AG09319 (cell line): ENCODE measurements around the gene DOCK10.

ENCODE experiments used
- DNase-seq: peaks from one replicate; pipeline ENCODE4 v3.0.0-alpha.2; 2010; ENCODE audit warnings: low read depth; ENCODE audit errors: extremely low read depth
- TF ChIP-seq, protein P1 (sequence below): IDR thresholded peaks from 2 replicates; pipeline ENCODE4 v1.5.1; 2011; ENCODE audit warnings: low read depth, mild to moderate bottlenecking, inconsistent platforms, low read length, moderate library complexity

Gene DOCK10

DNA sequence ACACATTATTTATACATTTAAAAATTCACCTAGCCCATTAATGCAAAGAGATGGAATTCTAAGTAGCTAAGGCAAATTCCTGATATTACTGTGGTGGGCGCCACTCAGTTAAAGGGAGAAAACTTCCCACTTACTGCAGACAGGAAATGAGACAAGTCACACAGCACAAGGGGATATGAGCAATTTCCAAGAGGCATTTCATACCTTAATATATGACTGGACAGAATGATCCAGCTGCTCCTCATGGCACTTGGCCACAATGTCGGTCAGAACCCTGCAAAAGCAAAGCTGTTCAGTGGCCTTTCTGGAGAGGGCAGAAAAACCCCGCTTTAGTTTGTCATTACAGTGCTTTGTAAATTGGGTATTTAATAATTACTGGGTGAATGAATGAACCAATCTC lies 204.7 kb downstream of the DOCK10 start:
- TF ChIP-seq, protein P1, sequence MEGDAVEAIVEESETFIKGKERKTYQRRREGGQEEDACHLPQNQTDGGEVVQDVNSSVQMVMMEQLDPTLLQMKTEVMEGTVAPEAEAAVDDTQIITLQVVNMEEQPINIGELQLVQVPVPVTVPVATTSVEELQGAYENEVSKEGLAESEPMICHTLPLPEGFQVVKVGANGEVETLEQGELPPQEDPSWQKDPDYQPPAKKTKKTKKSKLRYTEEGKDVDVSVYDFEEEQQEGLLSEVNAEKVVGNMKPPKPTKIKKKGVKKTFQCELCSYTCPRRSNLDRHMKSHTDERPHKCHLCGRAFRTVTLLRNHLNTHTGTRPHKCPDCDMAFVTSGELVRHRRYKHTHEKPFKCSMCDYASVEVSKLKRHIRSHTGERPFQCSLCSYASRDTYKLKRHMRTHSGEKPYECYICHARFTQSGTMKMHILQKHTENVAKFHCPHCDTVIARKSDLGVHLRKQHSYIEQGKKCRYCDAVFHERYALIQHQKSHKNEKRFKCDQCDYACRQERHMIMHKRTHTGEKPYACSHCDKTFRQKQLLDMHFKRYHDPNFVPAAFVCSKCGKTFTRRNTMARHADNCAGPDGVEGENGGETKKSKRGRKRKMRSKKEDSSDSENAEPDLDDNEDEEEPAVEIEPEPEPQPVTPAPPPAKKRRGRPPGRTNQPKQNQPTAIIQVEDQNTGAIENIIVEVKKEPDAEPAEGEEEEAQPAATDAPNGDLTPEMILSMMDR = no peak
- DNase-seq = no peak

- DNase-seq = no peak
- TF ChIP-seq, protein P1 = no peak
These were observed 205.2 kb downstream of the DOCK10 start for GRCh38 chr2:224837066-224837465.

- no peak for DNase-seq
- TF ChIP-seq, protein P1 = no peak
These were observed 206.0 kb downstream of the DOCK10 start for GRCh38 chr2:224836263-224836662.

DNA sequence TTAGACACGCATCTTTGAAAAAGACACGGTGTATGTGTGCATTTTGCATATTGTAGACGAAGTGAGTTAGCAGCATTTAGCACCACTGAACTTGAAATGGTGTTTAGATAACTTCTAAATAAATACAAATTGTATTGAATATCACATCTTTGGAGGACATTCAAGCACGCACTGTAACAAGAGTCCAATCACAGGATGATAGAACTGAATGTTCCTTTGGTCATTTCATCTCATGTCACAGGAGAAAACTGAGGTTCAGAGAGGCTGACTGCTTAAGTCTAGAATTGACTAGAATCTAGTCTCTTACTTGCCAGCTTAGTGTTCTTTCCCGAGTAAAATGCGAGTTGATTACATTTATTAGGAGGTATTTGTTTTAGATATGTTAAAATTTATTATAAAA lies 206.9 kb downstream of the DOCK10 start:
- TF ChIP-seq, protein P1 = no peak
- no peak for DNase-seq

DNA sequence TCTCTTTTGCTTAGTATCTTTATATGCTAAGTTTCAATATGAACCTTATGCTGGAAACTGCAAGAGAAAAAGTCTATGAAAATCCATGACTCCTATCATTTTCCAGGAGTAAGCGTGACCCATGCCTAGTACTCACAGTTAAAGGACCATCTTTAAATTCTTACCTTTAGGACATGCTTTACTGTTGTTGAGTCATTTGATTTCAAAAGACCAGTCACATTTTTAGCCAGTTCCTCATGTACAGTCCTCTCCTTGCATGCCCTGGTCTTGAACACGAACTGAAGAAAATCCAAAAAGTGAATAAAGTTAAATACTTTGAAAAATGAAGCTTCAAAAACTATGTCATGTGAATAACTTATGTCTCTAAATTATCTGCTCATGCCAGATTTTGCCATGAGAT lies 208.3 kb downstream of the DOCK10 start:
- no peak for DNase-seq
- TF ChIP-seq, protein P1 = no peak

GRCh38 chr2:224832207-224832606 lies 210.1 kb downstream of the DOCK10 start:
- TF ChIP-seq, protein P1 = no peak
- no peak for DNase-seq

DNA sequence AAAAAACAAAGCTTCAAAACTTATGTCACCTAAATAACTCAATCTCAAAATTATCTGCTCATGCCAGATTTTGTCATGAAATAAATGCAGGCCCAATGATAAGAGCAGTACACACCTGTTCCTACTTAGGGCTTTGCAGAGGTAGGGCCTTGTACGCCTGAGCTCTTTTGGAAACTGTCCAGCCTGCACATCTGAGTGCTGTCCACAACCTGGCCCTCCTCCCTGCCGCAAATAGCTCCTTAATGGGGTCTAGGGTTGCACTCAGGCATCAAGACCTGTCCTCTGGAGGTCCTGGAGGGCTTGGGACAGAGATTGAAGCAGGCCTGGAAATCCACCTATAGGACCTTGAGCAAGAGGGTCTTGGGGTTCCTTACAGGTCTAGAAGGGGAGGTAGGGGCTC lies 210.7 kb downstream of the DOCK10 start:
- TF ChIP-seq, protein P1 = no peak
- DNase-seq = no peak
